DOHH2 (cell line): ENCODE data around the gene NCAM2.

Source experiments
- CTCF ChIP-seq: fragments of 200-600 bp; sonication (generic); IDR thresholded peaks from one replicate; pipeline ENCODE4 v1.5.1; 2014; ENCODE audit warnings: antibody characterized with exemption, mild to moderate bottlenecking, low read depth, low read length; ENCODE audit not compliant: poor library complexity, severe bottlenecking
- EZH2phosphoT487 ChIP-seq: fragments of 200-600 bp; sonication (generic); IDR thresholded peaks from 2 replicates; pipeline ENCODE4 v1.6.1; 2017; ENCODE audit warnings: borderline replicate concordance, mild to moderate bottlenecking, antibody characterized with exemption, low read length, moderate library complexity, mixed read lengths

- TF ChIP-seq CTCF (no peak), EZH2phosphoT487 (no peak)
These were observed 214 bp downstream of the NCAM2 start for GRCh38 chr21:20998456-20998789.
